HS-27A (cell line): ENCODE results near the gene SHISA9.

Experiments
- DNase-seq: peaks from one replicate; pipeline ENCODE4 v3.0.0-alpha.2; 2012; ENCODE audit warnings: low read depth, missing footprints

SHISA9 gene

GRCh38 chr16:13269905-13270528 lies 368.6 kb downstream of the SHISA9 start:
- no peak for DNase-seq

- no peak for DNase-seq
Observed at GRCh38 chr16:13270602-13271001, 369.2 kb downstream of the SHISA9 start.

GRCh38 chr16:13289515-13289914 lies 388.1 kb downstream of the SHISA9 start:
- no peak for DNase-seq
